Body of pancreas (tissue), 4 donors: Measurements from ENCODE around the gene ATP13A3. TPM values are rescaled to one million over a fixed set of nuclear protein-coding genes. Genes with fewer than 3 reads are reported as not detected.
A peak's percentile ranks its signal among the peaks of the same experiment; 100 is the strongest.

Experiments used
- ATAC-seq: fragments of 150-250 bp; one replicate; pipeline ENCODE4 v1.9.1; 2016
- DNase-seq, 4 donors: peaks; one replicate each; pipeline ENCODE4 v3.0.0-alpha.2; 2019
- H3K27ac ChIP-seq, 4 donors: fragments of 200-600 bp; sonication (generic); 1 replicate in 3 of 4; 2 replicates in 1 of 4; pipeline versions ENCODE4 v1.5.1 to v1.6.1; 2016 to 2019; ENCODE audit warnings: mild to moderate bottlenecking in 1 of 4, mixed read lengths in 1 of 4, moderate library complexity in 1 of 4
- H3K27me3 ChIP-seq, 2 donors: fragments of 200-600 bp; sonication (generic); one replicate each; pipeline ENCODE4 v1.6.0; 2016; ENCODE audit warnings: mild to moderate bottlenecking in 1 of 2
- H3K36me3 ChIP-seq, 2 donors: fragments of 200-600 bp; sonication (generic); replicated peaks in 1 of 2; 2 replicates each; pipeline ENCODE4 v1.5.1; 2016; ENCODE audit warnings: low read depth in 2 of 2; ENCODE audit not compliant: insufficient read depth in 1 of 2
- H3K4me1 ChIP-seq: fragments of 200-600 bp; sonication (generic); one replicate; pipeline ENCODE4 v1.6.0; 2016
- H3K4me3 ChIP-seq, 2 donors: fragments of 200-600 bp; sonication (generic); 1 replicate in 1 of 2; 2 replicates in 1 of 2; pipeline ENCODE4 v1.5.1; 2016 to 2019
- H3K9me3 ChIP-seq, 3 donors: fragments of 200-600 bp; sonication (generic); 1 replicate in 2 of 3; 2 replicates in 1 of 3; pipeline ENCODE4 v1.5.1; 2016
- CTCF ChIP-seq, 7 experiments: fragments of 450-650 bp in 4 of 7; fragments of 200-600 bp in 3 of 7; sonication (generic) in 3 of 7; IDR thresholded peaks; one replicate each; pipeline ENCODE4 v1.5.1; 2016 to 2019; ENCODE audit warnings: antibody characterized with exemption in 7 of 7
- POLR2A ChIP-seq, 3 donors: fragments of 450-650 bp; IDR thresholded peaks; one replicate each; pipeline ENCODE4 v1.6.1; 2016; ENCODE audit warnings: antibody characterized with exemption in 3 of 3, mild to moderate bottlenecking in 2 of 3
- WGBS, 2 donors: methylation state at CpG; one replicate each; pipeline ENCODE4 v1.1.5; 2017; 5-methylcytosine and 5-hydroxymethylcytosine counted together
- intact Hi-C: fragments of 100-400 bp; cut with DNase I; formaldehyde crosslinking; loops from one replicate; pipeline ENCODE4 v1.15.1; 2023
- total RNA-seq, 2 donors: library from RNA; depleted of rRNA; stranded (reverse); fragments of >200 nt; gene quantifications; one replicate each; pipeline ENCODE4 v1.1.0, GENCODE V29; 2016

The ATP13A3 gene
- total RNA-seq, 2 donors from 2014 or later = 35.6 to 56.0 TPM

GRCh38 chr3:194397757-194398312 is 89.0 kb downstream of the ATP13A3 start:
- no peak for DNase-seq
- TF ChIP-seq POLR2A (IDR thresholded peaks at IDR 0.05) (no peak), CTCF (IDR thresholded peaks at IDR 0.05) (no peak)
- 4% methylated on average over 25 of the region's 38 CpGs; no CpG with 5 or more reads in 1 of the 2 donors for WGBS, 2 donors
- intact Hi-C loops = no loop called here
- Histone ChIP-seq H3K27me3 (peaks cover 0 to 9% of the 10 kb centered on the region in 2 donors), H3K27ac (no peak overlapping the region), H3K4me1 (peaks cover 21% of the 10 kb centered on the region), H3K9me3 (no peaks in the 10 kb centered on the region), H3K4me3 (no peak overlapping the region), H3K36me3 (no peaks in the 10 kb centered on the region)
- peak; percentile 18 for ATAC-seq

GRCh38 chr3:194396859-194397756 is 89.7 kb downstream of the ATP13A3 start:
- intact Hi-C loops = no loop called here
- Histone ChIP-seq H3K9me3 (no peaks in the 10 kb centered on the region), H3K27ac (no peak overlapping the region), H3K4me3 (no peak overlapping the region), H3K4me1 (peaks cover 21% of the 10 kb centered on the region), H3K27me3 (peaks cover 0 to 9% of the 10 kb centered on the region in 2 donors), H3K36me3 (no peaks in the 10 kb centered on the region)
- 6 to 7% methylated on average over 17 to 71 of the region's 73 CpGs for WGBS, 2 donors
- no peak for TF ChIP-seq POLR2A (IDR thresholded peaks at IDR 0.05)
- TF ChIP-seq CTCF (IDR thresholded peaks at IDR 0.05) = no peak
- ATAC-seq = no peak
- no peak for DNase-seq

GRCh38 chr3:194396539-194396858 is 90.3 kb downstream of the ATP13A3 start:
- Histone ChIP-seq H3K9me3 (no peaks in the 10 kb centered on the region), H3K27ac (no peak overlapping the region), H3K4me1 (peaks cover 21% of the 10 kb centered on the region), H3K4me3 (no peak overlapping the region), H3K36me3 (no peaks in the 10 kb centered on the region), H3K27me3 (peaks cover 0 to 9% of the 10 kb centered on the region in 2 donors)
- ATAC-seq = no peak
- intact Hi-C loops = no loop called here
- TF ChIP-seq POLR2A (IDR thresholded peaks at IDR 0.05) (no peak), CTCF (IDR thresholded peaks at IDR 0.05) (no peak)
- DNase-seq = no peak
- WGBS, 2 donors = 18 to 48% methylated on average over 7 to 13 of the region's 13 CpGs

GRCh38 chr3:194395778-194396538 is 90.8 kb downstream of the ATP13A3 start:
- TF ChIP-seq POLR2A (IDR thresholded peaks at IDR 0.05) (no peak), CTCF (IDR thresholded peaks at IDR 0.05) (no peak)
- H3K27me3 ChIP-seq = peaks cover 0 to 9% of the 10 kb centered on the region in 2 donors
- H3K9me3 ChIP-seq = no peaks in the 10 kb centered on the region
- no peak overlapping the region for H3K4me3 ChIP-seq
- intact Hi-C loops = no loop called here
- no peak overlapping the region for H3K27ac ChIP-seq
- DNase-seq (no peak), ATAC-seq (no peak)
- 58 to 60% methylated on average over 26 of the region's 26 CpGs for WGBS, 2 donors
- no peaks in the 10 kb centered on the region for H3K36me3 ChIP-seq
- H3K4me1 ChIP-seq = peaks cover 21% of the 10 kb centered on the region
